ENCODE data around the gene PRRC2B.

PRRC2B gene

DNA sequence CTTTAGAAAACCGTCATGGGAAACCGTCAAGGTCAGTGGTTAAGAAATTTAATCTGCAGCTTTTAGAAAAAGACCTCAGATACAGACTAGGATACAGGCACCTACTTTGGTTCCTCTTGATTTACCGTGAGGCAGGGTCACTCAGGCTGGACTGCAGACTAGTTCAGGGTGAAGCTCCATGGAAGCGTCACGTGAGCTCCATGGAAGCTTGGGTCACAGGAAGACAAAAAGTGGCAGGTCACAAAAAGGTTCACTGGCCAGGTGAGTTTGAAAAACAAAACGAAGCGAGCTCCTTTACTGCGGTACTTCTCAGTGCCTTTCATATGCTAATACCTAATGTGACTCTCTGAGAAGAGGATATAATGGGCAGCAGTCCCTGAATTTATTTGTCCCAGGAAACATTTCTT, 43.0 kb downstream of the PRRC2B start:
- H3K27ac ChIP-seq: peak overlapping the region; percentile 44 to 75
- DNase-seq (ENCODE audit: low spot score): no peak
- no peak overlapping the region for H3K4me3 ChIP-seq
- TF ChIP-seq CTCF (IDR thresholded peaks at IDR 0.05): no peak

DNA sequence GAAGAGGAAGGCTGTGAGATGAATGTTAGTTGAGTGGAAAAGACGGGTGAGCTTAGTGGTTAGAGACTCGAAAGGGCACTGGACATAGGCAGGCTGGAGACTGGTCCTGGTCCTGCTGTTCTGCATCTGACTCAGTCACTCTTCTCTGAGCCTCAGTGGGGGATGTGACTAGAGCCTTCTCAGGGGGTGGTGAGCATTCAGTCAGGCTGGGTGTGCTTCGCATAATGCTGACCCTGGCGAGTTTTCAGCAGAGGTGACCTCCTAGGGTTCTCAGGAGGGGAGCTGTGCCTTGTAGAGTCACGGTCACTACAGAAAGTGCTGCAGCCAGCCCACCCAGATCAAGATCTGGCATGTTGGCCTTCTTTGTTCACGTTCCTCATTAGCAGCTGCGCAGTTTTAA, 44.3 kb downstream of the PRRC2B start:
- DNase-seq (ENCODE audit: low spot score): no peak
- peak overlapping the region; percentile 5 to 75 for H3K27ac ChIP-seq
- no peak for TF ChIP-seq CTCF (IDR thresholded peaks at IDR 0.05)

GRCh38 chr9:131439224-131439623, 45.3 kb downstream of the PRRC2B start:
- DNase-seq (ENCODE audit: low spot score): no peak
- Histone ChIP-seq H3K4me3 (no peak overlapping the region), H3K27ac (peak overlapping the region in 1 of 2 donors; percentile 75)
- no peak for TF ChIP-seq CTCF (IDR thresholded peaks at IDR 0.05)

More for the DNA sequence above, 44.3 kb downstream of the PRRC2B start:
- no peak overlapping the region for H3K4me3 ChIP-seq

GRCh38 chr9:131441441-131441840, 47.6 kb downstream of the PRRC2B start:
- TF ChIP-seq CTCF (IDR thresholded peaks at IDR 0.05): no peak
- no peak for DNase-seq (ENCODE audit: low spot score)
- no peak overlapping the region for H3K4me3 ChIP-seq
- H3K27ac ChIP-seq: no peak overlapping the region

DNA sequence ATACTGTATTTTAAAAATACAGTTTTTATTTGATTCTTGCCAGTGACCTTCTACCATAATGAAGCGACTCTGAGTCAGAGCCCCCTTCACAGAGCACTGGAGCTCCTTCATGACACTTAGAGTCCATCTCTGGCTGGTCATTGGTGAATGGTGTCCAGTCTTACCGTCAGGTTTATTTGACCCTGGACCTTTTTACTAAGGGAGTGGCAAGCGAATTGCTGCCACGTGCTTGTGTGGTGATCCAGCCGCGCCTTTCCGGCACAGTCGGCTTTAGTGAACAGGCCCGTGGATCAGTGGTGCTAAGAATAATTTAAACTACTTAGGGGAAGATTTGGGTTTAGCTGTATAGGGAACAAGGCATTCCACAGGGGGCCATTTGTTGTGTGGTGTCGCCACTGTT, 48.5 kb downstream of the PRRC2B start:
- H3K4me3 ChIP-seq: no peak overlapping the region
- TF ChIP-seq CTCF (IDR thresholded peaks at IDR 0.05): no peak
- H3K27ac ChIP-seq: no peak overlapping the region
- DNase-seq (ENCODE audit: low spot score): no peak

DNA sequence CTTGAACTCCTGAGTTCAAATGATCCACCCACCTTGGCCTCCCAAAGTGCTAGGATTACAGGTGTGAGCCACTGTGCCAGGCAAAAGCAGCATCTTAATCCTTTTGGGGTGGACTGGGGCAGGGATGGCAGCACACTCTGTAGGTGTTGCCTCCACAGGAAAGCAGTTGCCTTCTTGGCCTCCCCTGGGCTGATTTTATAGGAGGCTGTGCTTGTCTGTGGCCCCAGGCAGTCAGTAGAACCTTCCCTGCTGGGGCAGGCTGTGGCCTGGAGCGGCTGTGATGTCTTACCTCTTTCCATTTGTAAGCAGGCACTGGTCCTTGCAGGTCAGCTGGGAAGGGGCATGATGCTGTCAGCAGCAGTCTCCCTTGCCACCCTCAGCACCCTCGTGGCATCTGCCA, 49.8 kb downstream of the PRRC2B start:
- no peak overlapping the region for H3K4me3 ChIP-seq
- H3K27ac ChIP-seq: no peak overlapping the region
- DNase-seq (ENCODE audit: low spot score): no peak
- no peak for TF ChIP-seq CTCF (IDR thresholded peaks at IDR 0.05)

- no peak for TF ChIP-seq CTCF (IDR thresholded peaks at IDR 0.05)
- no peak for DNase-seq (ENCODE audit: low spot score)
- H3K27ac ChIP-seq: no peak overlapping the region
- H3K4me3 ChIP-seq: no peak overlapping the region
These were observed 52.4 kb downstream of the PRRC2B start for GRCh38 chr9:131446276-131446675.
